Fibroblast of villous mesenchyme (primary cell): ENCODE data around the gene TIE1. TPM values are rescaled to one million over a fixed set of nuclear protein-coding genes. Genes with fewer than 3 reads are reported as not detected.

ENCODE experiments used
- DNase-seq: peaks from one replicate; pipeline ENCODE4 v3.0.0-alpha.2; 2010; ENCODE audit warnings: low read depth
- H3K4me3 ChIP-seq: 2 replicates; pipeline ENCODE4 v1.5.1; 2011; ENCODE audit warnings: low read depth, mild to moderate bottlenecking, low read length
- total RNA-seq: library from RNA; depleted of rRNA; stranded (reverse); fragments of >200 nt; gene quantifications from 2 replicates; pipeline ENCODE4 v1.2.3, GENCODE V29; 2012
- TF ChIP-seq, protein P1 (sequence below): IDR thresholded peaks from 2 replicates; pipeline ENCODE4 v1.5.1; 2012; ENCODE audit warnings: low read depth, mild to moderate bottlenecking, low read length; ENCODE audit not compliant: insufficient read depth

The TIE1 gene
- total RNA-seq, 1 donor, result under 0.01 TPM

DNA sequence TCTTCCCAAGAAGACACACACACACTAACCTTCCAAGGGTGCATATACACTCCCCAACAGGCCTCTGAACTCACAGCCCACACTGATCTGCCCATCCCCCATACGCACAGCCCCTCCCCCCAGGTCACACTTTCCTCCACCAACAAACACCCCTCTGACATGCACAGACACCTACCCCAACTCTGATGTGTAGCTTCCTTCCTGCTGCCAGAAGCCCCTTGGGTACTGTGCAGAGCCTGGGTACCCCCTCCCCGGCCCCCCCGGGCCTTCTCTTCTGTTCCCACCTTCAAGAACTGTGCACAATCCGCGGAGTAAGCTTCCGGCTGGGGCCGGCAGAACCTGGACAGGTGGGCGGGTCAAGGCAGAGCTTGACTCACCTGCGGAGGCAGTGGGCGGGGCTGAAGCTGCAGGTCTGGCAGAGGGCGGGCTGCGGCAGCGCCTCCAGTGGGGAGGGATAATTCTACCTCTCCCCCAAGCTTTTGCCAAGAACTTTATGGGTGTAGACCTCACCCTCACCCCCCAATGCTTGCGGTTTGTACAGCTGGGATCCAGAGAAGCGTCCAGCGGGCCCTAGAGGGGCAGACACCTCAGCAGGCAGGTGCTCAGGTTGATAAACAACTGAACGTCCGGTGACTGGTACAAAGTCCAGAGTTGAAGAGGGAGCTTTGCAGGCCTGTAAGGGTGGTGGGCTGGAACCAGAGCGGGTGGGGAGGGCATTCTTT, 15.4 kb upstream of the TIE1 start, which contains the start of gene C1orf210:
Gene C1orf210, minus strand, starts transcription at position 313 of the 722 bp plus-strand sequence. CDS start 2,311 bp downstream, outside the sequence.
- TF ChIP-seq, protein P1, sequence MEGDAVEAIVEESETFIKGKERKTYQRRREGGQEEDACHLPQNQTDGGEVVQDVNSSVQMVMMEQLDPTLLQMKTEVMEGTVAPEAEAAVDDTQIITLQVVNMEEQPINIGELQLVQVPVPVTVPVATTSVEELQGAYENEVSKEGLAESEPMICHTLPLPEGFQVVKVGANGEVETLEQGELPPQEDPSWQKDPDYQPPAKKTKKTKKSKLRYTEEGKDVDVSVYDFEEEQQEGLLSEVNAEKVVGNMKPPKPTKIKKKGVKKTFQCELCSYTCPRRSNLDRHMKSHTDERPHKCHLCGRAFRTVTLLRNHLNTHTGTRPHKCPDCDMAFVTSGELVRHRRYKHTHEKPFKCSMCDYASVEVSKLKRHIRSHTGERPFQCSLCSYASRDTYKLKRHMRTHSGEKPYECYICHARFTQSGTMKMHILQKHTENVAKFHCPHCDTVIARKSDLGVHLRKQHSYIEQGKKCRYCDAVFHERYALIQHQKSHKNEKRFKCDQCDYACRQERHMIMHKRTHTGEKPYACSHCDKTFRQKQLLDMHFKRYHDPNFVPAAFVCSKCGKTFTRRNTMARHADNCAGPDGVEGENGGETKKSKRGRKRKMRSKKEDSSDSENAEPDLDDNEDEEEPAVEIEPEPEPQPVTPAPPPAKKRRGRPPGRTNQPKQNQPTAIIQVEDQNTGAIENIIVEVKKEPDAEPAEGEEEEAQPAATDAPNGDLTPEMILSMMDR, result no peak
- DNase-seq, result no peak
- no peak within 1 kb of the TSS for H3K4me3 ChIP-seq

DNA sequence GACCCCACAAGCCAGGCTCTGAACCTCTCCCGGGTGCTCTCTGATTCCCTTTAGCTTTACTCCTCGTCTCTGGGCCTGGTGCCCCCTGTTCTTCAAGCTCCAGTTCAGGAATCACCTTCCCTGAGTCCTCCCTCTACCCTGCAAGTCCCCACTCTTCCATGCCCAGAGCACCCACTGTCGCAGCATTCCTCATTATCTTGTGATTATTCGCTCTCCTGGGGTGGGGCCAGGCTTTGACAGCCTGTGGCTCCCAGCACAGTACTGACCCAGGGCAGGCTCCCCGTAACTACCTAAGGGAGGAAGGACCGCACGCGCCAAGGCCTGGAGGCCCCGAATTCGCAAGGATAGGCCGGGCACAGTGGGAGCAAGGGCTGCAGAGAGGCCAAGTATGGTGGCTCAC, 14.7 kb upstream of the TIE1 start:
- TF ChIP-seq, protein P1, result no peak
- no peak for DNase-seq
- H3K4me3 ChIP-seq, result no peak overlapping the region

DNA sequence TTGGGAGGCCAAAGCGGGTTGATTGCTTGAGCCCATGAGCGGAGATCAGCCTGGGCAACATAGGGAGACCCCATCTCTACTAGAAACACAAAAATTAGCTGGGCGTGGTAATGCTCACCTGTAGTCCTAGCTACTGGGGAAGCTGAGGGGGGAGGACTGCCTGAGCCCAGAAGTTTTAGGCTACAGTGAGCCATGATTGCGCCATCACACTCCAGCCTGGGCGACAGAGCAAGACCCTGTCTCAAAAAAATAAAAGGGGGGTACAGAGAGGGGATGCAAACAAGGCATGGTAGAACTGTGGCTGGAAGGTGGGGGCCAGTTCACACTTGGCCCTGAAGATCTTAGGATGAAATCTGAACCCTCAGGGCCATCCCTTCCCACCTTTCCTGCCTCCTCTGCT, 14.2 kb upstream of the TIE1 start:
- no peak overlapping the region for H3K4me3 ChIP-seq
- TF ChIP-seq, protein P1, result no peak
- DNase-seq, result no peak

DNA sequence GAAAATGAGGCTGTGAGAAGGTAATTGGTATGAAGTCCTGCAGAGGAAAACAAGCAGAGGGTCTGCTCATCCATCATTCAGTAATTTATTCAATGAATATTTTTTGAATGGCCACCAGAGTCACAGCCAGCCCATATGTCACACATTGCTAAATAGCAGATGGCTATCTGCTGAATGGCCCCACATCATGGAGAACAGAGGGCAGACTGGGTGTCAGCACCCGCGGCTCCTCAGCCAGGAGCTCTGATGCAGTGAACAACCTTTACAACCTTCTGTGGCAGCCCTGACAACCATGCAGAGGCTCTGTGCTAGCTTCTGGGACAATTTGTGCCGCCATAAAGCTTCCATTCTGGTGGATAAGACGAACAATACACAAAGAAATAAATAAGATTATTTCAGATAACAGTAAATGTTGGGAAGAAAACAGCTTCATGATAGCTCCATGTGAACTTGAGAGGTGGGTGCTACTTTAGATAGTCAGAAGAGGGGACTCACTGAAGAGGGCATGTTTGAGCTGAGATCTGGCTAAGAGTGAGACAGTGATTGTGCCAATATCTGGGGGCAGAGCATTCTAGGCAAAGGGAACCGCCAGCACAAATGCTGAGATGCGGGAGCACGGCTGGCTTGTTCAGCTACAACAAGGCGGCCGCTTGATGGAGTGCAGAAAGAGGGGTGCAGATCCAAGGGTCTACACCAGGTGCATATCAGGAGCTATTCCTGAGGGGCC, 12.6 kb upstream of the TIE1 start:
- DNase-seq, result no peak

DNA sequence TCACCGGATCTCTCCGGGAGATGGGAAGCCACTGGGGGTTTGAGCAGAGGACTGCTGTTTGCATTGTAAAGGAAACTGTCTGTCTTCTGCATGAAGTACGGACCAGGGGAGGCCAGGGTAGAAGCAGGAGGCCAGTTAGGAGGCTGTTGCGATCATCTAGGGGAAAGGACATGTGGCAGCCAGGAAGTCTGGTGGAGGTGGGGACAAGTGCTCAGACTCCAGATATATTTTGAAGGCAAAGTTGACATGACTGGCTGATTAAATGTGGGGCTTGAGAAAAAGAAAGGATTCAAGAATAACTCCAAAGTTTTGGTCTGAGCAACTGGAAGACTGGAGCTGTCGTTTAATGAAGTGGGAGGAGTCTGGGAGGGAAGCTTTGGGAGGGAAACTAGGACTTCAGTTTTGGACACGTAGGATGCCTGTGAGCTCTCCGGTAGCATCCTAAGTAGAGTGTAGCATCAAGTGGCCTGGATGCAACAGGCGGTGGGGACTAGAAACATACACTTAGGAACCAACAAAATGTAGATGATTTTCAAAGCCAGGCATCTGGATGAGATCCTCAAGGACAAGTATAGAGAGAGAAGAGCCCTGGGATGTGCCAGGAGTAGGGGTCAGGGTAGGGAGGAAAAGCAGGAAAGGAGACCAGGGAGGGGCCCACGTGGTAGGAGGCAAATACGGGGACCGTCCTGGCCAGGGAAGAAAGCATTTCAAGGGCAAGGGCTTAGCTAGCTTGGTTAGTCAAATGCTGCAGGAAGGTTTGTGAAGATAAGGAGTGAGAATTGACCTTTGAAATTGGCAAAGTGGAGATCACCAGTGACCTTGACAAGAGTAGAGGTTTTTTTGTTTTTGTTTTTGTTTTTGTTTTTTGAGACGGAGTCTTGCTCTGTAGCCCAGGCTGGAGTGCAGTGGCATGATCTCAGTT, 11.7 kb upstream of the TIE1 start:
- TF ChIP-seq, protein P1, result no peak
- no peak overlapping the region for H3K4me3 ChIP-seq

More for the DNA sequence above, 12.6 kb upstream of the TIE1 start:
- TF ChIP-seq, protein P1, result no peak
- no peak overlapping the region for H3K4me3 ChIP-seq

DNA sequence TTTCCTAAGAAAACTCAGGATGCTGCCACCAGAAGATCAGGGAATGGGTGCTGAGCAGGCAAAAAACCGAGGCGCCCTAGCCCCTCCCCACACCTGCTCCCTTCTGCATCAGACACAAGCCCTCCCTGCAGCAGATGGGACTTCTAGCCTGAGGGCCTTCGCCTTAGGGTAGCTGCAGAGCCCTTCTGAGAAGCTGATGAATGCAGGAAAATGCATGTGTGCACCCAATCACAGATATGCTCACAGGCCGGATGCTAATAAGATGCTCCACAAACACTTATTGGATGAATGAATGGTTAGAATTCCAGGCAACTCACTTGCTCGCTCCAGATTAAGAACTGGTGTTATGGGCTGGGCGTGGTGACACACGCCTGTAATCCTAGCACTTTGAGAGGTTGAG, 8.6 kb upstream of the TIE1 start:
- no peak overlapping the region for H3K4me3 ChIP-seq
- DNase-seq, result no peak
- TF ChIP-seq, protein P1, result no peak

More for the DNA sequence above, 11.7 kb upstream of the TIE1 start:
- DNase-seq, result no peak
